ENCODE data around the gene DSC2. TPM values are rescaled to one million over a fixed set of nuclear protein-coding genes. Genes with fewer than 3 reads are reported as not detected.

The DSC2 gene
- total and polyA plus RNA-seq, 2 of the 8 experiments (the other 6 are each of a cell fraction or from before 2014, with no cell fraction given): 4.6 to 39.7 TPM

GRCh38 chr18:31099450-31100230, 2.6 kb downstream of the DSC2 start:
- peak overlapping the region; percentile 76 to 97 (median 84); a peak in 4 of 8 replicates for H3K4me3 ChIP-seq (ENCODE audit: extremely low read depth in 1 of 4, insufficient read depth in 2 of 4, low read depth in 3 of 4, low read length in 4 of 4)
- FAIRE-seq (no peak), DNase-seq (ENCODE audit: low read depth in 1 of 2, low spot score in 2 of 2) (no peak)
- peak overlapping the region; percentile 24; the same call in 1 of the 2 replicates for H2BK15ac ChIP-seq (ENCODE audit: low read length)
- H3K9me3 ChIP-seq (ENCODE audit: insufficient read depth in 2 of 2, low read depth in 1 of 2, low read length in 1 of 2): no peaks in the 10 kb centered on the region
- no peak overlapping the region for H2AFZ ChIP-seq (ENCODE audit: low read length)
- POLR2A ChIA-PET (ENCODE audit: partially characterized antibody): interaction anchor here (0.5 to 1.4 kb wide), 4 partner anchors 13 to 843 kb away, joined by 3 to 5 read pairs (median 3); partner anchors contain the start of gene TRAPPC8
- no peaks in the 10 kb centered on the region for H3K36me3 ChIP-seq (ENCODE audit: control insufficient read depth in 2 of 4, insufficient read depth in 4 of 4, low read length in 3 of 4)
- no peak overlapping the region for H4K8ac ChIP-seq (ENCODE audit: extremely low read depth, insufficient read depth, low read length)
- WGBS, 2 experiments (ENCODE audit: extremely low coverage in 1 of 2, insufficient coverage in 1 of 2, insufficient read length in 1 of 2, insufficient replicate concordance in 2 of 2, low coverage in 1 of 2, low lambda C conversion rate in 2 of 2, missing lambda C conversion rate in 1 of 2): 79% methylated on average over 10 of the region's 10 CpGs; no CpG with 5 or more reads in 1 of the 2 experiments
- H4K20me1 ChIP-seq (replicated peaks in 1 of 2; ENCODE audit: control insufficient read depth in 1 of 2, insufficient read depth in 2 of 2, low read length in 2 of 2): peaks cover 0 to 8% of the 10 kb centered on the region in 2 experiments
- H3K79me2 ChIP-seq (ENCODE audit: control insufficient read depth in 1 of 2, insufficient read depth in 2 of 2, low read length in 2 of 2): peaks cover 3 to 58% of the 10 kb centered on the region in 2 experiments; a peak in 3 of 4 replicates
- H3K27me3 ChIP-seq (replicated peaks in 1 of 4; ENCODE audit: control insufficient read depth in 3 of 4, extremely low read depth in 1 of 4, insufficient read depth in 3 of 4, low read length in 3 of 4): no peaks in the 10 kb centered on the region
- no peak overlapping the region for H3K56ac ChIP-seq (replicated peaks; ENCODE audit: insufficient read length, low read depth, low read length)
- TF ChIP-seq USF2 (IDR thresholded peaks at IDR 0.05; ENCODE audit: low read length) (no peak), KDM1A (IDR thresholded peaks at IDR 0.05; ENCODE audit: borderline replicate concordance, low read length) (no peak), JUND (IDR thresholded peaks at IDR 0.05; ENCODE audit: low read length) (no peak), FOSL1 (IDR thresholded peaks at IDR 0.05; ENCODE audit: insufficient read depth, low read depth, low read length) (no peak), TAF1 (IDR thresholded peaks at IDR 0.05; ENCODE audit: low read depth, low read length) (no peak), SP4 (IDR thresholded peaks at IDR 0.05; ENCODE audit: low read length) (no peak), BRCA1 (IDR thresholded peaks at IDR 0.05; ENCODE audit: low read depth, low read length) (no peak), EGR1 (IDR thresholded peaks at IDR 0.05; ENCODE audit: borderline replicate concordance, low read depth, low read length) (no peak), SP1 (IDR thresholded peaks at IDR 0.05; ENCODE audit: low read depth, low read length) (no peak), POLR2A (IDR thresholded peaks at IDR 0.05; ENCODE audit: control extremely low read depth in 1 of 2, low read depth in 2 of 2, low read length in 2 of 2) (no peak), RXRA (IDR thresholded peaks at IDR 0.05; ENCODE audit: insufficient read depth, low read depth, low read length) (no peak), CEBPB (IDR thresholded peaks at IDR 0.05; ENCODE audit: low read depth, low read length) (no peak)
- no peak overlapping the region for H3K23ac ChIP-seq (ENCODE audit: insufficient read length)
- H2BK5ac ChIP-seq (ENCODE audit: low read depth, low read length): no peak overlapping the region
- H3K4me1 ChIP-seq (replicated peaks in 1 of 4; ENCODE audit: control insufficient read depth in 3 of 4, insufficient read depth in 4 of 4, low read length in 3 of 4): peaks cover 4 to 10% (median 6%) of the 10 kb centered on the region in 4 experiments; a peak in 6 of 7 replicates
- peaks cover 3% of the 10 kb centered on the region; the same call in 1 of the 2 replicates for H3K23me2 ChIP-seq (ENCODE audit: low read depth, low read length)
- peak overlapping the region; percentile 63 to 71 for H3K4me2 ChIP-seq (ENCODE audit: insufficient read depth in 1 of 2, low read depth in 2 of 2, low read length in 2 of 2)
- no peak overlapping the region; a peak in 2 of 7 replicates for H3K9ac ChIP-seq (replicated peaks in 1 of 4; ENCODE audit: extremely low read depth in 1 of 4, low read depth in 3 of 4, low read length in 3 of 4)
- no peak overlapping the region for H3K4ac ChIP-seq (replicated peaks; ENCODE audit: insufficient read length, low read depth, low read length)
- CTCF ChIA-PET (ENCODE audit: partially characterized antibody): interaction anchor here (1.0 to 1.8 kb wide), 2 partner anchors 142 to 623 kb away, joined by 4 to 7 read pairs; no protein-coding TSS in a partner anchor
- H2AK5ac ChIP-seq (ENCODE audit: low read depth, low read length): 0 out of 2 replicates have a peak overlapping the region, but pooled peaks have one; percentile 16
- H3K18ac ChIP-seq (ENCODE audit: extremely low read depth, low read length): no peak overlapping the region
- no peak overlapping the region for H2BK20ac ChIP-seq (ENCODE audit: low read length)
- H3K79me1 ChIP-seq (ENCODE audit: low read depth, low read length): peaks cover 5% of the 10 kb centered on the region; the same call in 1 of the 2 replicates
- H3K14ac ChIP-seq (ENCODE audit: insufficient read length): no peak overlapping the region
- no peak overlapping the region for H2BK120ac ChIP-seq (replicated peaks; ENCODE audit: low read depth, low read length)
- no peak overlapping the region for H2BK12ac ChIP-seq (ENCODE audit: low read depth, low read length)
- no peak overlapping the region for H4K5ac ChIP-seq (ENCODE audit: insufficient read length, low read depth, low read length)
- H3K27ac ChIP-seq (ENCODE audit: low read depth, low read length): no peak overlapping the region
- no peak overlapping the region for H4K91ac ChIP-seq (replicated peaks; ENCODE audit: insufficient read length, low read length)

Data from H1 (cell line).